PC-9 (cell line): Measurements from ENCODE around the gene SPG11. TPM values are rescaled to one million over a fixed set of nuclear protein-coding genes. Genes with fewer than 3 reads are reported as not detected.

Experiments
- BruUV-seq: library from RNA; stranded (reverse); fragments of 400-500 nt; replicated peaks from 2 replicates; lab custom pipeline; 2021; lab: Mats Ljungman, UMichigan
- CTCF ChIA-PET: fragments of 300-600 bp; sonication (Branson Sonifier 250); formaldehyde crosslinking; loops from one replicate; lab custom pipeline; 2022; ENCODE audit warnings: antibody characterized with exemption; lab: Charles Lee
- POLR2A ChIA-PET: fragments of 300-600 bp; sonication (Branson Sonifier 250); formaldehyde crosslinking; loops from one replicate; lab custom pipeline; 2022; ENCODE audit warnings: antibody characterized with exemption; ENCODE audit not compliant: unreplicated experiment; lab: Charles Lee
- DNase-seq, 2 experiments: peaks; one replicate each; pipeline versions ENCODE4 v3.0.0 to v3.0.0-alpha.2; 2015 to 2022; ENCODE audit warnings: mixed read lengths in 1 of 2
- H2AFZ ChIP-seq: fragments of 200-600 bp; sonication (generic); 2 replicates; pipeline ENCODE4 v1.8.1; 2017; ENCODE audit warnings: antibody characterized with exemption
- H3F3A ChIP-seq: fragments of 200-600 bp; sonication (generic); 2 replicates; pipeline ENCODE4 v1.8.1; 2017; ENCODE audit warnings: antibody characterized with exemption, mild to moderate bottlenecking, low read depth; ENCODE audit not compliant: insufficient read depth
- H3K27ac ChIP-seq: fragments of 200-600 bp; sonication (generic); 2 replicates; pipeline ENCODE4 v1.6.1; 2016; ENCODE audit warnings: mixed run types
- H3K27me3 ChIP-seq: fragments of 200-600 bp; sonication (generic); 2 replicates; pipeline ENCODE4 v1.6.1; 2016; ENCODE audit warnings: low read depth, mixed run types; ENCODE audit not compliant: insufficient read depth
- H3K36me3 ChIP-seq: fragments of 200-600 bp; sonication (generic); 2 replicates; pipeline ENCODE4 v1.6.1; 2016; ENCODE audit warnings: low read depth, mixed run types
- H3K4me1 ChIP-seq: fragments of 200-600 bp; sonication (generic); replicated peaks from 2 replicates; pipeline ENCODE4 v1.6.1; 2016; ENCODE audit warnings: mixed run types; ENCODE audit not compliant: insufficient read depth
- H3K4me2 ChIP-seq: fragments of 200-600 bp; sonication (generic); 2 replicates; pipeline ENCODE4 v1.6.1; 2017; ENCODE audit warnings: mixed run types
- H3K4me3 ChIP-seq: fragments of 200-600 bp; sonication (generic); 2 replicates; pipeline ENCODE4 v1.6.1; 2016; ENCODE audit warnings: mixed run types
- H3K79me2 ChIP-seq: fragments of 200-600 bp; sonication (generic); 2 replicates; pipeline ENCODE4 v1.6.1; 2017; ENCODE audit warnings: low read depth, mixed run types
- H3K9me2 ChIP-seq: fragments of 200-600 bp; sonication (generic); 2 replicates; pipeline ENCODE4 v1.8.1; 2017; ENCODE audit warnings: mild to moderate bottlenecking; ENCODE audit not compliant: insufficient read depth
- H3K9me3 ChIP-seq: fragments of 200-600 bp; sonication (generic); 2 replicates; pipeline ENCODE4 v1.8.1; 2016; ENCODE audit warnings: low read depth; ENCODE audit not compliant: insufficient read depth
- H4K20me1 ChIP-seq: fragments of 200-600 bp; sonication (generic); 2 replicates; pipeline ENCODE4 v1.8.1; 2017; ENCODE audit not compliant: insufficient read depth
- CTCF ChIP-seq: fragments of 200-600 bp; sonication (generic); conservative IDR thresholded peaks from 2 replicates; pipeline ENCODE4 v1.6.1; 2017; ENCODE audit warnings: mixed run types, antibody characterized with exemption, mild to moderate bottlenecking, moderate library complexity
- EZH2 ChIP-seq: fragments of 200-600 bp; sonication (generic); IDR thresholded peaks from 2 replicates; pipeline ENCODE4 v1.8.0; 2017; ENCODE audit warnings: antibody characterized with exemption, low read depth
- intact Hi-C: fragments of 100-400 bp; cut with micrococcal nuclease; formaldehyde crosslinking; loops from one replicate; pipeline ENCODE4 v1.10.0; 2022; ENCODE audit not compliant: unreplicated experiment
- total RNA-seq: library from RNA; stranded (reverse); gene quantifications from 2 replicates; pipeline ENCODE4 v1.2.3, GENCODE V29; 2021

The SPG11 gene
- total RNA-seq, 1 experiment from 2014 or later = 64.2 TPM

- no TSS peak for BruUV-seq
- Histone ChIP-seq H3K9me2 (no peaks in the 10 kb centered on the region), H3K36me3 (no peaks in the 10 kb centered on the region; the same call in 1 of the 2 replicates), H3K4me1 (no peaks in the 10 kb centered on the region), H3K4me3 (no peak overlapping the region), H3K27ac (no peak overlapping the region), H2AFZ (no peak overlapping the region), H3K27me3 (no peaks in the 10 kb centered on the region), H3F3A (no peaks in the 10 kb centered on the region), H4K20me1 (no peaks in the 10 kb centered on the region), H3K79me2 (no peaks in the 10 kb centered on the region), H3K4me2 (no peak overlapping the region), H3K9me3 (no peaks in the 10 kb centered on the region)
- TF ChIP-seq CTCF (no peak), EZH2 (no peak)
- intact Hi-C loops = loop anchor here (5.0 kb wide), 1 partner anchor 128 kb away; no protein-coding TSS in a partner anchor
- ChIA-PET CTCF (no interaction called here), POLR2A (no interaction called here)
- peak in 1 of 2 experiments; percentile 32 for DNase-seq
These were observed 64.6 kb downstream of the SPG11 start for GRCh38 chr15:44598892-44599291.

GRCh38 chr15:44598066-44598465 is 65.4 kb downstream of the SPG11 start:
- Histone ChIP-seq H3K27me3 (no peaks in the 10 kb centered on the region), H3K9me2 (no peaks in the 10 kb centered on the region), H3F3A (no peaks in the 10 kb centered on the region), H2AFZ (no peak overlapping the region), H3K79me2 (no peaks in the 10 kb centered on the region), H3K27ac (no peak overlapping the region), H3K4me1 (no peaks in the 10 kb centered on the region), H3K4me3 (no peak overlapping the region), H4K20me1 (no peaks in the 10 kb centered on the region), H3K36me3 (no peaks in the 10 kb centered on the region), H3K9me3 (no peaks in the 10 kb centered on the region), H3K4me2 (no peak overlapping the region)
- no TSS peak for BruUV-seq
- TF ChIP-seq CTCF = no peak
- TF ChIP-seq EZH2 = no peak
- no peak for DNase-seq
- ChIA-PET CTCF (no interaction called here), POLR2A (interaction anchor here (0.6 kb wide), 1 partner anchor 70 kb away, joined by 3 read pairs; no protein-coding TSS in a partner anchor)
- intact Hi-C loops = loop anchor here (5.0 kb wide), 1 partner anchor 129 kb away; no protein-coding TSS in a partner anchor

- TF ChIP-seq CTCF = no peak
- no peak for TF ChIP-seq EZH2
- Histone ChIP-seq H3K27me3 (no peaks in the 10 kb centered on the region), H3K9me2 (no peaks in the 10 kb centered on the region), H3K9me3 (no peaks in the 10 kb centered on the region), H3K4me2 (no peak overlapping the region), H3F3A (peaks cover under 1% of the 10 kb centered on the region; the same call in 1 of the 2 replicates), H3K4me1 (peaks cover 4% of the 10 kb centered on the region), H2AFZ (no peak overlapping the region), H4K20me1 (no peaks in the 10 kb centered on the region), H3K27ac (no peak overlapping the region), H3K79me2 (no peaks in the 10 kb centered on the region), H3K36me3 (no peaks in the 10 kb centered on the region), H3K4me3 (no peak overlapping the region)
- no peak for DNase-seq
- BruUV-seq = no TSS peak
- ChIA-PET POLR2A (interaction anchor here (0.6 kb wide), 1 partner anchor 56 kb away, joined by 7 read pairs; no protein-coding TSS in a partner anchor), CTCF (no interaction called here)
- intact Hi-C loops = loop anchor here (5.0 kb wide), 1 partner anchor 131 kb away; no protein-coding TSS in a partner anchor
These were observed 66.9 kb downstream of the SPG11 start for GRCh38 chr15:44596511-44597010.
